Mesenchymal stem cell (in vitro differentiated cells and primary cell): Measurements from ENCODE around the gene NKAIN4.

Experiments
- DNase-seq: peaks from one replicate; pipeline ENCODE4 v3.0.0-alpha.2; 2013
- H2AFZ ChIP-seq: one replicate; pipeline ENCODE4 v1.6.1; 2013; ENCODE audit warnings: low read depth, mild to moderate bottlenecking, control low read depth, inconsistent platforms, low read length, moderate library complexity
- H2AK5ac ChIP-seq: 2 replicates; pipeline ENCODE4 v1.6.1; 2013; ENCODE audit warnings: low read length, moderate library complexity, mild to moderate bottlenecking, inconsistent platforms; ENCODE audit not compliant: severe bottlenecking
- H2BK120ac ChIP-seq: one replicate; pipeline ENCODE4 v1.6.1; 2013; ENCODE audit warnings: low read depth, mild to moderate bottlenecking, inconsistent platforms, low read length, moderate library complexity
- H2BK12ac ChIP-seq, 2 experiments: one replicate each; pipeline ENCODE4 v1.6.1; 2013; ENCODE audit warnings: inconsistent platforms in 2 of 2, low read length in 2 of 2, mild to moderate bottlenecking in 2 of 2, moderate library complexity in 2 of 2, control low read depth in 1 of 2
- H2BK15ac ChIP-seq: one replicate; pipeline ENCODE4 v1.6.1; 2013; ENCODE audit warnings: mild to moderate bottlenecking, low read depth, inconsistent platforms; ENCODE audit not compliant: poor library complexity, severe bottlenecking
- H2BK5ac ChIP-seq: 2 replicates; pipeline ENCODE4 v1.6.1; 2013; ENCODE audit warnings: low read depth, mild to moderate bottlenecking, low read length, control low read depth, inconsistent platforms; ENCODE audit not compliant: poor library complexity, severe bottlenecking
- H3K14ac ChIP-seq, 2 experiments: one replicate each; pipeline ENCODE4 v1.6.1; 2013; ENCODE audit warnings: inconsistent platforms in 2 of 2, low read length in 2 of 2, control low read depth in 1 of 2, mild to moderate bottlenecking in 1 of 2, moderate library complexity in 1 of 2
- H3K18ac ChIP-seq, 2 experiments: one replicate each; pipeline ENCODE4 v1.6.1; 2013; ENCODE audit warnings: inconsistent platforms in 2 of 2, low read length in 2 of 2, control low read depth in 1 of 2, low read depth in 1 of 2, mild to moderate bottlenecking in 1 of 2
- H3K23ac ChIP-seq, 2 experiments: one replicate each; pipeline ENCODE4 v1.6.1; 2013; ENCODE audit warnings: inconsistent platforms in 2 of 2, low read length in 2 of 2, mild to moderate bottlenecking in 2 of 2, moderate library complexity in 2 of 2, control low read depth in 1 of 2
- H3K27ac ChIP-seq: 2 replicates; pipeline ENCODE4 v1.5.1; 2013; ENCODE audit warnings: mild to moderate bottlenecking, moderate library complexity, low read length, control low read depth, inconsistent platforms; ENCODE audit not compliant: poor library complexity, severe bottlenecking
- H3K27me3 ChIP-seq, 2 experiments: 2 replicates each; pipeline versions ENCODE4 v1.6.1 to v1.7.0; 2013; ENCODE audit warnings: low read length in 2 of 2, mild to moderate bottlenecking in 2 of 2, moderate library complexity in 2 of 2, control low read depth in 1 of 2, inconsistent platforms in 1 of 2; ENCODE audit not compliant: control insufficient read depth in 1 of 2, insufficient read depth in 1 of 2
- H3K36me3 ChIP-seq, 2 experiments: 2 replicates each; pipeline versions ENCODE4 v1.6.1 to v1.7.0; 2013; ENCODE audit warnings: low read length in 2 of 2, control low read depth in 1 of 2, inconsistent platforms in 1 of 2, low read depth in 1 of 2, mild to moderate bottlenecking in 1 of 2; ENCODE audit not compliant: insufficient read depth in 2 of 2, control insufficient read depth in 1 of 2
- H3K4ac ChIP-seq, 2 experiments: one replicate each; pipeline ENCODE4 v1.6.1; 2013; ENCODE audit warnings: inconsistent platforms in 2 of 2, low read length in 2 of 2, mild to moderate bottlenecking in 2 of 2, moderate library complexity in 2 of 2, control low read depth in 1 of 2, low read depth in 1 of 2
- H3K4me1 ChIP-seq: 2 replicates; pipeline ENCODE4 v1.6.1; 2013; ENCODE audit warnings: low read depth, low read length, control low read depth; ENCODE audit not compliant: control insufficient read depth, insufficient read depth
- H3K4me2 ChIP-seq: 2 replicates; pipeline ENCODE4 v1.6.1; 2013; ENCODE audit warnings: low read length, mild to moderate bottlenecking, inconsistent platforms; ENCODE audit not compliant: poor library complexity, severe bottlenecking
- H3K4me3 ChIP-seq, 2 experiments: 2 replicates each; pipeline versions ENCODE4 v1.5.1 to v1.7.0; 2013; ENCODE audit warnings: low read length in 2 of 2, mild to moderate bottlenecking in 2 of 2, control low read depth in 1 of 2, low read depth in 1 of 2; ENCODE audit not compliant: insufficient read depth in 1 of 2
- H3K79me1 ChIP-seq: replicated peaks from 2 replicates; pipeline ENCODE4 v1.6.1; 2013; ENCODE audit warnings: mild to moderate bottlenecking, control low read depth, low read length, inconsistent platforms; ENCODE audit not compliant: poor library complexity, severe bottlenecking
- H3K9ac ChIP-seq: 2 replicates; pipeline ENCODE4 v1.7.0; 2013; ENCODE audit warnings: mild to moderate bottlenecking, low read length, moderate library complexity
- H3K9me3 ChIP-seq: 2 replicates; pipeline ENCODE4 v1.7.0; 2013; ENCODE audit warnings: mild to moderate bottlenecking, low read length; ENCODE audit not compliant: control insufficient read depth
- H4K8ac ChIP-seq: one replicate; pipeline ENCODE4 v1.6.1; 2013; ENCODE audit warnings: inconsistent platforms, mild to moderate bottlenecking, low read length, moderate library complexity
- H4K91ac ChIP-seq: one replicate; pipeline ENCODE4 v1.6.1; 2013; ENCODE audit warnings: mild to moderate bottlenecking, low read length, inconsistent platforms
- WGBS: methylation state at CpG from one replicate; pipeline ENCODE4 v1.1.7; 2013; ENCODE audit warnings: mixed read lengths; 5-methylcytosine and 5-hydroxymethylcytosine counted together

NKAIN4 gene

GRCh38 chr20:63212792-63213191 lies 41.5 kb downstream of the NKAIN4 start:
- Histone ChIP-seq H4K91ac (no peak overlapping the region), H3K27ac (peak overlapping the region; percentile 15), H3K9ac (peak overlapping the region; percentile 35), H3K9me3 (no peaks in the 10 kb centered on the region), H2AFZ (no peak overlapping the region), H3K4me3 (no peak overlapping the region), H2BK12ac (no peak overlapping the region), H3K4me2 (no peak overlapping the region), H3K4me1 (peaks cover 40% of the 10 kb centered on the region), H2BK120ac (no peak overlapping the region), H3K18ac (no peak overlapping the region), H3K23ac (no peak overlapping the region), H2BK15ac (no peak overlapping the region), H3K79me1 (peaks cover 8% of the 10 kb centered on the region), H3K14ac (no peak overlapping the region), H2BK5ac (no peak overlapping the region), H3K27me3 (no peaks in the 10 kb centered on the region), H4K8ac (no peak overlapping the region), H2AK5ac (no peak overlapping the region), H3K36me3 (peaks cover 40 to 66% of the 10 kb centered on the region in 2 experiments), H3K4ac (no peak overlapping the region)
- 97% methylated on average over 5 of the region's 5 CpGs for WGBS
- DNase-seq = no peak

GRCh38 chr20:63212393-63212730 lies 41.9 kb downstream of the NKAIN4 start:
- H3K4me3 ChIP-seq = no peak overlapping the region
- peak; percentile 33 for DNase-seq
- H2BK12ac ChIP-seq = no peak overlapping the region
- H3K14ac ChIP-seq = no peak overlapping the region
- H3K9ac ChIP-seq = peak overlapping the region; percentile 35
- H3K9me3 ChIP-seq = no peaks in the 10 kb centered on the region
- no peak overlapping the region for H2AFZ ChIP-seq
- no peak overlapping the region for H2BK120ac ChIP-seq
- H3K18ac ChIP-seq = no peak overlapping the region
- H3K79me1 ChIP-seq = peaks cover 8% of the 10 kb centered on the region
- H3K27me3 ChIP-seq = no peaks in the 10 kb centered on the region
- WGBS = 87% methylated on average over 5 of the region's 5 CpGs
- no peak overlapping the region for H3K4ac ChIP-seq
- H3K23ac ChIP-seq = no peak overlapping the region
- H3K4me1 ChIP-seq = peaks cover 39% of the 10 kb centered on the region
- peaks cover 44 to 70% of the 10 kb centered on the region in 2 experiments for H3K36me3 ChIP-seq
- H2AK5ac ChIP-seq = no peak overlapping the region
- H2BK5ac ChIP-seq = no peak overlapping the region
- H4K91ac ChIP-seq = no peak overlapping the region
- no peak overlapping the region for H4K8ac ChIP-seq
- peak overlapping the region; percentile 15 for H3K27ac ChIP-seq
- no peak overlapping the region for H3K4me2 ChIP-seq
- H2BK15ac ChIP-seq = no peak overlapping the region

- H4K91ac ChIP-seq = no peak overlapping the region
- no peaks in the 10 kb centered on the region for H3K27me3 ChIP-seq
- no peak overlapping the region for H2BK12ac ChIP-seq
- H2AK5ac ChIP-seq = no peak overlapping the region
- H3K4ac ChIP-seq = no peak overlapping the region
- H2AFZ ChIP-seq = no peak overlapping the region
- peaks cover 10% of the 10 kb centered on the region for H3K79me1 ChIP-seq
- no peak overlapping the region for H3K18ac ChIP-seq
- H3K23ac ChIP-seq = no peak overlapping the region
- H2BK15ac ChIP-seq = no peak overlapping the region
- H3K14ac ChIP-seq = no peak overlapping the region
- no peak overlapping the region for H2BK120ac ChIP-seq
- no peak for DNase-seq
- 95% methylated on average over 11 of the region's 11 CpGs for WGBS
- no peak overlapping the region for H2BK5ac ChIP-seq
- no peak overlapping the region for H3K27ac ChIP-seq
- H4K8ac ChIP-seq = no peak overlapping the region
- H3K9ac ChIP-seq = no peak overlapping the region
- peaks cover 52 to 84% of the 10 kb centered on the region in 2 experiments for H3K36me3 ChIP-seq
- H3K4me3 ChIP-seq = no peak overlapping the region
- no peaks in the 10 kb centered on the region for H3K9me3 ChIP-seq
- H3K4me2 ChIP-seq = no peak overlapping the region
- peaks cover 38% of the 10 kb centered on the region for H3K4me1 ChIP-seq
These were observed 44.2 kb downstream of the NKAIN4 start for GRCh38 chr20:63210011-63210605.

- DNase-seq = no peak
- H3K27me3 ChIP-seq = no peaks in the 10 kb centered on the region
- H3K27ac ChIP-seq = no peak overlapping the region
- H3K14ac ChIP-seq = no peak overlapping the region
- no peak overlapping the region for H3K4ac ChIP-seq
- H3K23ac ChIP-seq = no peak overlapping the region
- 96% methylated on average over 6 of the region's 6 CpGs for WGBS
- no peak overlapping the region for H2AFZ ChIP-seq
- H3K18ac ChIP-seq = no peak overlapping the region
- H4K91ac ChIP-seq = no peak overlapping the region
- H4K8ac ChIP-seq = no peak overlapping the region
- H3K4me2 ChIP-seq = no peak overlapping the region
- H3K4me3 ChIP-seq = no peak overlapping the region
- peaks cover 68 to 85% of the 10 kb centered on the region in 2 experiments for H3K36me3 ChIP-seq
- H2AK5ac ChIP-seq = no peak overlapping the region
- H3K79me1 ChIP-seq = peaks cover 18% of the 10 kb centered on the region
- H3K9ac ChIP-seq = peak overlapping the region; percentile 26
- H3K4me1 ChIP-seq = peaks cover 37% of the 10 kb centered on the region
- no peaks in the 10 kb centered on the region for H3K9me3 ChIP-seq
- H2BK120ac ChIP-seq = no peak overlapping the region
- H2BK15ac ChIP-seq = no peak overlapping the region
- no peak overlapping the region for H2BK12ac ChIP-seq
- H2BK5ac ChIP-seq = no peak overlapping the region
These were observed 45.8 kb downstream of the NKAIN4 start for GRCh38 chr20:63208346-63208909.
